HepG2 (cell line): ENCODE data around the gene TSC22D3. TPM values are rescaled to one million over a fixed set of nuclear protein-coding genes. Genes with fewer than 3 reads are reported as not detected.

Experiments used
- ATAC-seq: fragments of 200-7000 bp; cut with Tn5 transposase; 3 replicates; pipeline ENCODE4 v1.9.1; 2020; ENCODE audit warnings: mild to moderate bottlenecking, moderate library complexity
- BruUV-seq: library from RNA; stranded (reverse); fragments of 400-500 nt; replicated peaks from 2 replicates; lab custom pipeline; 2021; lab: Mats Ljungman, UMichigan
- CTCF ChIA-PET: fragments of 300-600 bp; formaldehyde crosslinking; extraction: SDS; loops from one replicate; lab custom pipeline; 2021; ENCODE audit warnings: low total read pairs, inconsistent platforms, low intra/inter-chr PET ratio; lab: Yijun Ruan, JAX
- POLR2A ChIA-PET: fragments of 350-600 bp; sonication (Branson Sonifier 250); formaldehyde crosslinking; loops from one replicate; lab custom pipeline; 2020; ENCODE audit warnings: antibody characterized with exemption, inconsistent platforms; lab: Yijun Ruan, JAX
- DNase-seq: peaks from one replicate; pipeline ENCODE4 v3.0.0-alpha.2; 2015; ENCODE audit warnings: low spot score
- FAIRE-seq: peaks from 3 replicates; lab custom pipeline; 2011; peaks lifted over from hg19 to GRCh38; lab: Jason Lieb, UNC
- H2AFZ ChIP-seq: one replicate; pipeline ENCODE4 v1.6.1; 2011; ENCODE audit warnings: low read length, inconsistent platforms
- H3K27ac ChIP-seq: fragments of 300-600 bp; 3 replicates; pipeline ENCODE4 v1.8.0; 2011; ENCODE audit warnings: mixed run types, mild to moderate bottlenecking, mixed read lengths, low read length, inconsistent platforms; ENCODE audit not compliant: insufficient read depth; ENCODE audit errors: extremely low read length
- H3K27me3 ChIP-seq, 2 experiments: fragments of 200-600 bp in 1 of 2; 2 replicates in 1 of 2; 3 replicates in 1 of 2; pipeline versions ENCODE4 v1.6.0 to v1.8.0; 2011; ENCODE audit warnings: low read length in 2 of 2, mild to moderate bottlenecking in 2 of 2, moderate library complexity in 2 of 2, inconsistent platforms in 1 of 2; ENCODE audit not compliant: insufficient read depth in 2 of 2, control insufficient read depth in 1 of 2
- H3K36me3 ChIP-seq, 2 experiments: fragments of 200-600 bp in 1 of 2; replicated peaks in 1 of 2; 2 replicates in 1 of 2; 3 replicates in 1 of 2; pipeline versions ENCODE4 v1.5.1 to v1.8.0; 2011; ENCODE audit warnings: low read length in 2 of 2, inconsistent platforms in 1 of 2; ENCODE audit not compliant: insufficient read depth in 2 of 2, control insufficient read depth in 1 of 2
- H3K4me1 ChIP-seq: 2 replicates; pipeline ENCODE4 v1.5.1; 2012; ENCODE audit warnings: low read length, inconsistent platforms; ENCODE audit not compliant: insufficient read depth
- H3K4me2 ChIP-seq: 2 replicates; pipeline ENCODE4 v1.6.0; 2011; ENCODE audit warnings: low read depth, low read length, inconsistent platforms
- H3K4me3 ChIP-seq, 3 experiments: fragments of 200-600 bp in 1 of 3; sonication (generic), shearing (Covaris generic) in 1 of 3; replicated peaks in 1 of 3; 2 replicates each; pipeline ENCODE4 v1.5.1; 2011 to 2016; ENCODE audit warnings: low read length in 3 of 3, inconsistent platforms in 2 of 3, low read depth in 2 of 3, mild to moderate bottlenecking in 2 of 3, control low read depth in 1 of 3, mixed read lengths in 1 of 3; ENCODE audit not compliant: insufficient read depth in 1 of 3
- H3K79me2 ChIP-seq: one replicate; pipeline ENCODE4 v1.6.1; 2011; ENCODE audit warnings: low read length, inconsistent platforms; ENCODE audit not compliant: insufficient read depth
- H3K9ac ChIP-seq: 2 replicates; pipeline ENCODE4 v1.6.0; 2011; ENCODE audit warnings: mild to moderate bottlenecking, low read depth, low read length, inconsistent platforms; ENCODE audit not compliant: insufficient read depth
- H3K9me3 ChIP-seq: 2 replicates; pipeline ENCODE4 v1.5.1; 2012; ENCODE audit warnings: mild to moderate bottlenecking, low read length
- H4K20me1 ChIP-seq: 2 replicates; pipeline ENCODE4 v1.6.0; 2011; ENCODE audit warnings: inconsistent platforms, mild to moderate bottlenecking, low read length, moderate library complexity; ENCODE audit not compliant: insufficient read depth
- ATF7 ChIP-seq, 2 experiments: fragments of 450-650 bp in 1 of 2; sonication (generic) in 1 of 2; formaldehyde crosslinking in 1 of 2; IDR thresholded peaks; 2 replicates each; pipeline versions ENCODE4 v1.4.0 to v1.6.1; 2016 to 2020; ENCODE audit warnings: antibody characterized with exemption in 1 of 2, mild to moderate bottlenecking in 1 of 2, missing genetic modification reagents in 1 of 2
- ATM ChIP-seq: fragments of 450-650 bp; IDR thresholded peaks from 2 replicates; pipeline ENCODE4 v1.7.1; 2017; ENCODE audit warnings: mild to moderate bottlenecking, borderline replicate concordance
- FOSL1 ChIP-seq: sonication (generic); formaldehyde crosslinking; IDR thresholded peaks from 2 replicates; pipeline ENCODE4 v1.9.0; 2021; ENCODE audit warnings: missing genetic modification reagents, borderline replicate concordance
- NKX3-1 ChIP-seq: sonication (generic); formaldehyde crosslinking; IDR thresholded peaks from 2 replicates; pipeline ENCODE4 v1.5.0; 2020; ENCODE audit warnings: missing genetic modification reagents
- RBM39 ChIP-seq: fragments of 200-400 bp; formaldehyde crosslinking; IDR thresholded peaks from one replicate; pipeline ENCODE4 v1.6.1; 2018; ENCODE audit warnings: antibody characterized with exemption, mild to moderate bottlenecking, low read depth, low read length; ENCODE audit not compliant: poor library complexity, severe bottlenecking
- ZNF232 ChIP-seq: sonication (generic); formaldehyde crosslinking; IDR thresholded peaks from 2 replicates; pipeline ENCODE4 v1.4.0; 2020; ENCODE audit warnings: missing genetic modification reagents, borderline replicate concordance
- ZNF331 ChIP-seq: sonication (generic); formaldehyde crosslinking; IDR thresholded peaks from 2 replicates; pipeline ENCODE4 v1.4.0; 2020; ENCODE audit warnings: missing genetic modification reagents
- ZNF451 ChIP-seq: sonication (generic); formaldehyde crosslinking; IDR thresholded peaks from 2 replicates; pipeline ENCODE4 v1.5.0; 2020; ENCODE audit warnings: mild to moderate bottlenecking, missing genetic modification reagents
- ZNF510 ChIP-seq: sonication (generic); formaldehyde crosslinking; IDR thresholded peaks from 2 replicates; pipeline ENCODE4 v1.4.0; 2020; ENCODE audit warnings: low read depth, mild to moderate bottlenecking, missing genetic modification reagents
- ZNF598 ChIP-seq: sonication (generic); formaldehyde crosslinking; IDR thresholded peaks from 2 replicates; pipeline ENCODE4 v1.5.1; 2020; ENCODE audit warnings: mild to moderate bottlenecking, missing genetic modification reagents, borderline replicate concordance
- ZNF75D ChIP-seq: sonication (generic); formaldehyde crosslinking; IDR thresholded peaks from 2 replicates; pipeline ENCODE4 v1.8.1; 2023; ENCODE audit warnings: missing genetic modification reagents, mild to moderate bottlenecking, borderline replicate concordance
- WGBS: methylation state at CpG from one replicate; pipeline ENCODE4 v1.1.6; 2017; ENCODE audit warnings: low lambda C conversion rate; 5-methylcytosine and 5-hydroxymethylcytosine counted together
- in situ Hi-C: cut with HindIII; loops from 2 replicates; pipeline ENCODE4 v1.10.0; 2017; ENCODE audit warnings: low pct_unique_long_range_greater_than_20kb; ENCODE audit not compliant: extremely low pct_ligation_motif_present
- intact Hi-C: fragments of 100-400 bp; cut with micrococcal nuclease; formaldehyde crosslinking; loops from one replicate; pipeline ENCODE4 v1.10.0; 2022; ENCODE audit not compliant: unreplicated experiment
- polyA plus RNA-seq, 8 experiments: library from polyadenylated mRNA; depleted of rRNA in 3 of 8; stranded (reverse) in 7 of 8; unstranded in 1 of 8; fragments of >200 nt; fragmentation: Illumina TruSeq in 4 of 8; extraction: Trizol in 4 of 8; gene quantifications; 2 replicates each; pipeline versions ENCODE4 v1.2.1 to v1.2.3, GENCODE V29; 2011 to 2016; ENCODE audit warnings: low read depth in 4 of 8, missing spikeins in 1 of 8, mixed read lengths in 1 of 8; ENCODE audit not compliant: insufficient read depth in 1 of 8
- total RNA-seq, 5 experiments: library from RNA; depleted of rRNA; stranded (reverse); fragments of >200 nt; fragmentation: Illumina TruSeq; extraction: Trizol; gene quantifications; 2 replicates each; pipeline ENCODE4 v1.2.3, GENCODE V29; 2016; ENCODE audit warnings: low read depth in 1 of 5
- TF ChIP-seq, protein P1 (sequence below): sonication (generic); formaldehyde crosslinking; IDR thresholded peaks from 2 replicates; pipeline ENCODE4 v1.4.0; 2020; ENCODE audit warnings: missing genetic modification reagents
- TF ChIP-seq, protein P2 (sequence below): IDR thresholded peaks from 2 replicates; pipeline ENCODE4 v1.6.1; 2016; ENCODE audit warnings: low read depth, borderline replicate concordance
- TF ChIP-seq, protein P3 (sequence below): IDR thresholded peaks from 2 replicates; pipeline ENCODE4 v1.6.1; 2016; ENCODE audit warnings: low read depth, control low read depth

Gene TSC22D3
- total and polyA plus RNA-seq, 2 of the 13 experiments (the other 11 are each of a cell fraction or from before 2014, with no cell fraction given): 0.82 to 1.5 TPM

DNA sequence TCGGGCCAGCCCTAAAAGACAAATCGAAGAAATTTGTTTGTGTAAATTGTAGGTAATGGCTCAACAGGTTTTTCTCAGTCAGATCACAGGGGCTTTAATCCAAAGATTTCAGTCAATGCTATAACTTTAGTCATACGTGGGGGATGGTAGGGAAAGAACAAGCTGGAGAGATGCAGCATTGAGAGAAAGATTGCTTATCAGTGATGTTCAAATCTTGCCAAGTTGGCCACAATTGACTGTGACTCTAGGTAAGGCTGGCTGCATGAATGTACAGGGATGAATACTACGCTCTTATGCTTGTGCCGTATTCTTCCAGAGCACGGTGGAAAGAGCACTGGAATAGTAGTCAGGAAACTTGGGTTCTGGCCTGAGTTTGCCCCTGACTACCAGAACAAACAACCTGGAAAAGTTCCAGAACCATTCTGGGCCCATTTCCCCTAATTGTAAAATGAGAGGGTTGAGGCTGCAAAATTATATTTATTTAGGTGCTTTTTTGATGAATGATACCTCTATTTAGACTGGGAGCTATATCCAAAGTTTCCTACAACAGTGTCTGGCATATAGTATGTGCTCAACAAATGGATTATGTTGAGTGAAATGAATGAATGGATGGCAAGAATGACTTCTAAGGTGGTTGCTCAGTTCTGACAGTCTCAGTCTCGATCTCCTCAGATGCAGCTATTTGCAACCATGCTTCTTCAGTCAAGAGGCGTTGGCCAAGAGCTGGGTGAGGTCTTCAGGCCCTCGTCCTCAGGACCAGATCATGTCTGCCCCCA, 44.4 kb downstream of the TSC22D3 start (continued):
- TF ChIP-seq, protein P1, sequence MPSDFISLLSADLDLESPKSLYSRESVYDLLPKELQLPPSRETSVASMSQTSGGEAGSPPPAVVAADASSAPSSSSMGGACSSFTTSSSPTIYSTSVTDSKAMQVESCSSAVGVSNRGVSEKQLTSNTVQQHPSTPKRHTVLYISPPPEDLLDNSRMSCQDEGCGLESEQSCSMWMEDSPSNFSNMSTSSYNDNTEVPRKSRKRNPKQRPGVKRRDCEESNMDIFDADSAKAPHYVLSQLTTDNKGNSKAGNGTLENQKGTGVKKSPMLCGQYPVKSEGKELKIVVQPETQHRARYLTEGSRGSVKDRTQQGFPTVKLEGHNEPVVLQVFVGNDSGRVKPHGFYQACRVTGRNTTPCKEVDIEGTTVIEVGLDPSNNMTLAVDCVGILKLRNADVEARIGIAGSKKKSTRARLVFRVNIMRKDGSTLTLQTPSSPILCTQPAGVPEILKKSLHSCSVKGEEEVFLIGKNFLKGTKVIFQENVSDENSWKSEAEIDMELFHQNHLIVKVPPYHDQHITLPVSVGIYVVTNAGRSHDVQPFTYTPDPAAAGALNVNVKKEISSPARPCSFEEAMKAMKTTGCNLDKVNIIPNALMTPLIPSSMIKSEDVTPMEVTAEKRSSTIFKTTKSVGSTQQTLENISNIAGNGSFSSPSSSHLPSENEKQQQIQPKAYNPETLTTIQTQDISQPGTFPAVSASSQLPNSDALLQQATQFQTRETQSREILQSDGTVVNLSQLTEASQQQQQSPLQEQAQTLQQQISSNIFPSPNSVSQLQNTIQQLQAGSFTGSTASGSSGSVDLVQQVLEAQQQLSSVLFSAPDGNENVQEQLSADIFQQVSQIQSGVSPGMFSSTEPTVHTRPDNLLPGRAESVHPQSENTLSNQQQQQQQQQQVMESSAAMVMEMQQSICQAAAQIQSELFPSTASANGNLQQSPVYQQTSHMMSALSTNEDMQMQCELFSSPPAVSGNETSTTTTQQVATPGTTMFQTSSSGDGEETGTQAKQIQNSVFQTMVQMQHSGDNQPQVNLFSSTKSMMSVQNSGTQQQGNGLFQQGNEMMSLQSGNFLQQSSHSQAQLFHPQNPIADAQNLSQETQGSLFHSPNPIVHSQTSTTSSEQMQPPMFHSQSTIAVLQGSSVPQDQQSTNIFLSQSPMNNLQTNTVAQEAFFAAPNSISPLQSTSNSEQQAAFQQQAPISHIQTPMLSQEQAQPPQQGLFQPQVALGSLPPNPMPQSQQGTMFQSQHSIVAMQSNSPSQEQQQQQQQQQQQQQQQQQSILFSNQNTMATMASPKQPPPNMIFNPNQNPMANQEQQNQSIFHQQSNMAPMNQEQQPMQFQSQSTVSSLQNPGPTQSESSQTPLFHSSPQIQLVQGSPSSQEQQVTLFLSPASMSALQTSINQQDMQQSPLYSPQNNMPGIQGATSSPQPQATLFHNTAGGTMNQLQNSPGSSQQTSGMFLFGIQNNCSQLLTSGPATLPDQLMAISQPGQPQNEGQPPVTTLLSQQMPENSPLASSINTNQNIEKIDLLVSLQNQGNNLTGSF (CRISPR knock-in tag): no peak
- TF ChIP-seq ZNF331 (CRISPR knock-in tag): no peak
- TF ChIP-seq RBM39: no peak
- TF ChIP-seq, protein P2, sequence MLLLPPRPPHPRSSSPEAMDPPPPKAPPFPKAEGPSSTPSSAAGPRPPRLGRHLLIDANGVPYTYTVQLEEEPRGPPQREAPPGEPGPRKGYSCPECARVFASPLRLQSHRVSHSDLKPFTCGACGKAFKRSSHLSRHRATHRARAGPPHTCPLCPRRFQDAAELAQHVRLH (CRISPR knock-in tag): no peak
- TF ChIP-seq ATM: no peak
- TF ChIP-seq, all 625 proteins: peak for 0

DNA sequence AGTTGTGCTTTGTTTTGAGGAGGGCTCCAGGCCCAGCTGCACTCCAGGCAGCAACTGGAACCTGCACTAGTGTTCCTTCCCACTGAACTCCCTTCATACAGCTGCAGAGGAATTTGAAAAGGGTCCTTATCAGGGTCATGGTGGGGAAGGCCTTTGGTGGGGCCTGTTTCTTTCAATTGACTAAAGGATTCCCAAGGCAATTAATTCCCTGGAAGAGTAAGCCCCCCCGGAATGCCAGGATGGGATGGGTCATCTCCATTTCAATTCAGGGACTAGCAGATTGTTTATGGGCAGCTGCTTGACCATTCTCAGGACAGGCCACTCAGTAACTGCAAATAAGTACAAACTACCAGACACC, 45.3 kb downstream of the TSC22D3 start:
- H2AFZ ChIP-seq: no peak overlapping the region
- DNase-seq (no peak), ATAC-seq (no peak), FAIRE-seq (no peak)
- POLR2A ChIA-PET: no interaction called here
- no peaks in the 10 kb centered on the region for H3K9me3 ChIP-seq
- H3K36me3 ChIP-seq: no peaks in the 10 kb centered on the region
- 0% methylated on average over 1 of the region's 1 CpG for WGBS
- in situ Hi-C loops (no loop called here), intact Hi-C loops (no loop called here)
- H3K79me2 ChIP-seq: no peaks in the 10 kb centered on the region
- no TSS peak for BruUV-seq
- no peak overlapping the region for H3K27ac ChIP-seq
- H3K4me3 ChIP-seq: no peak overlapping the region
- no peak overlapping the region for H3K9ac ChIP-seq
- peaks cover 26% of the 10 kb centered on the region for H3K4me1 ChIP-seq
- CTCF ChIA-PET: no interaction called here
- no peak overlapping the region for H3K4me2 ChIP-seq
- H3K27me3 ChIP-seq: no peaks in the 10 kb centered on the region; a peak in 1 of 5 replicates
- no peaks in the 10 kb centered on the region for H4K20me1 ChIP-seq
- TF ChIP-seq ZNF510 (CRISPR knock-in tag) (no peak), ZNF451 (CRISPR knock-in tag) (no peak), ATF7 (IDR thresholded peaks at IDR 0.05) (no peak), ATF7 (CRISPR knock-in tag; IDR thresholded peaks at IDR 0.05) (no peak), NKX3-1 (CRISPR knock-in tag) (no peak), ZNF598 (CRISPR knock-in tag) (no peak), ZNF232 (CRISPR knock-in tag) (no peak), FOSL1 (CRISPR knock-in tag) (no peak), ZNF75D (no peak)
- TF ChIP-seq, protein P3, sequence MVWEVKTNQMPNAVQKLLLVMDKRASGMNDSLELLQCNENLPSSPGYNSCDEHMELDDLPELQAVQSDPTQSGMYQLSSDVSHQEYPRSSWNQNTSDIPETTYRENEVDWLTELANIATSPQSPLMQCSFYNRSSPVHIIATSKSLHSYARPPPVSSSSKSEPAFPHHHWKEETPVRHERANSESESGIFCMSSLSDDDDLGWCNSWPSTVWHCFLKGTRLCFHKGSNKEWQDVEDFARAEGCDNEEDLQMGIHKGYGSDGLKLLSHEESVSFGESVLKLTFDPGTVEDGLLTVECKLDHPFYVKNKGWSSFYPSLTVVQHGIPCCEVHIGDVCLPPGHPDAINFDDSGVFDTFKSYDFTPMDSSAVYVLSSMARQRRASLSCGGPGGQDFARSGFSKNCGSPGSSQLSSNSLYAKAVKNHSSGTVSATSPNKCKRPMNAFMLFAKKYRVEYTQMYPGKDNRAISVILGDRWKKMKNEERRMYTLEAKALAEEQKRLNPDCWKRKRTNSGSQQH (CRISPR knock-in tag): no peak
